ENCODE data around the gene NEGR1. TPM values are rescaled to one million over a fixed set of nuclear protein-coding genes. Genes with fewer than 3 reads are reported as not detected.

The NEGR1 gene
- total RNA-seq, 2 experiments from 2014 or later: not detected

DNA sequence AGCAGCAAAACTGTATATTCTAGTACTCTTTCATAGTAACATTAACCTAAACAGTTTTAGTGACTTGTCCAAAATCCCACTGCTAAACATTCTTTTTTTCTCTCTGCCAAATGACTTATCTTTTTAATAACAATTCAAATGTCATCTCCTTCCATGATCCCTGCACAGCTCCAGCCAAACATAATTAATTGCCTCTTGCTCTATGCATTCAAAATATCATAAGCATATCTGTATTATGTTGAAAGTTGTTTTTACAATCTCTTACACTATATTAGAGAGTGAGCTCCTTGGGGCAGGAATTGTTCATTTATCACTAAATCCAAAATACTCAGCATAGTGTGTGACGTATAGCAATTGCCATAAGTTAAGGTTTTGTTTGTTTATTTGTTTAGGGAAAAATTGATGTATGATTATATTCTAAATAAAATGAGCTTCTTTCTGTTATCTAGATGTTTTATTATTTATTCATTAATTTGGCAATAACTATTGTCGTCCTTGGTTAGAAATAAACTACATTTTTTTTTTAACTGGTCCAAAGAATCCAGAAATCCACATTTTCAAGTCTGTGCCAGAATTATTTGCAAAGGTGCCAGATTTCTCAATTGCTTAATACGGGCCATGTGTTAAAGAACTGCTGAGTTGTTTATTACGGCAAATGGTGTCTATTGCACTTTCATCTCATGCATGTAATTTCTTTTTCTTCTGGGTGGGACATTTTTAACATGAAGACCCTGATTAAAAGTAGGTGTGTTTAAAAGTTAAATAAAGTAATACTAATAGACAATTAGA is 624.3 kb downstream of the NEGR1 start:
- no peak for TF ChIP-seq CTCF (conservative IDR thresholded peaks at IDR 0.05; ENCODE audit: low read length)
- TF ChIP-seq EZH2phosphoT487 (IDR thresholded peaks at IDR 0.05; ENCODE audit: borderline replicate concordance, low read depth, low read length): no peak
- CTCF ChIA-PET (ENCODE audit: unreplicated experiment): no interaction called here

GRCh38 chr1:71656902-71657301 is 625.4 kb downstream of the NEGR1 start:
- Histone ChIP-seq H3K36me3 (ENCODE audit: insufficient read depth, low read length) (no peaks in the 10 kb centered on the region), H2AFZ (ENCODE audit: low read length) (no peak overlapping the region), H3K4me3 (ENCODE audit: low read depth, low read length, poor library complexity, severe bottlenecking) (no peak overlapping the region), H3K27ac (ENCODE audit: low read depth, low read length, poor library complexity, severe bottlenecking) (no peak overlapping the region), H3K9me2 (ENCODE audit: insufficient read depth, low read length) (no peaks in the 10 kb centered on the region), H4K20me1 (ENCODE audit: insufficient read depth, low read length) (no peaks in the 10 kb centered on the region), H3K79me2 (ENCODE audit: insufficient read depth, low read depth, low read length) (no peaks in the 10 kb centered on the region), H3K4me2 (ENCODE audit: low read length) (no peak overlapping the region), H3K9me3 (ENCODE audit: low read length) (no peaks in the 10 kb centered on the region), H3K4me1 (ENCODE audit: insufficient read depth, low read length, poor library complexity, severe bottlenecking) (no peaks in the 10 kb centered on the region)
- intact Hi-C loops (cut with micrococcal nuclease; ENCODE audit: unreplicated experiment): no loop called here
- TF ChIP-seq EZH2phosphoT487 (IDR thresholded peaks at IDR 0.05; ENCODE audit: borderline replicate concordance, low read depth, low read length): no peak
- TF ChIP-seq CTCF (conservative IDR thresholded peaks at IDR 0.05; ENCODE audit: low read length): no peak
- no TSS peak for BruUV-seq (replicated peaks)
- no peak for DNase-seq (ENCODE audit: low spot score)
- POLR2A ChIA-PET: no interaction called here
- CTCF ChIA-PET (ENCODE audit: unreplicated experiment): no interaction called here

More for the DNA sequence above, 624.3 kb downstream of the NEGR1 start:
- intact Hi-C loops (cut with micrococcal nuclease; ENCODE audit: unreplicated experiment): no loop called here
- H3K4me1 ChIP-seq (ENCODE audit: insufficient read depth, low read length, poor library complexity, severe bottlenecking): no peaks in the 10 kb centered on the region
- no peaks in the 10 kb centered on the region for H3K9me3 ChIP-seq (ENCODE audit: low read length)
- no peaks in the 10 kb centered on the region for H3K79me2 ChIP-seq (ENCODE audit: insufficient read depth, low read depth, low read length)
- H3K4me2 ChIP-seq (ENCODE audit: low read length): no peak overlapping the region
- DNase-seq (ENCODE audit: low spot score): no peak
- H2AFZ ChIP-seq (ENCODE audit: low read length): no peak overlapping the region
- no peaks in the 10 kb centered on the region for H4K20me1 ChIP-seq (ENCODE audit: insufficient read depth, low read length)
- no peak overlapping the region for H3K27ac ChIP-seq (ENCODE audit: low read depth, low read length, poor library complexity, severe bottlenecking)
- no TSS peak for BruUV-seq (replicated peaks)
- POLR2A ChIA-PET: interaction anchor here (0.8 kb wide), 1 partner anchor 9 kb away, joined by 3 read pairs; no protein-coding TSS in a partner anchor
- no peak overlapping the region for H3K4me3 ChIP-seq (ENCODE audit: low read depth, low read length, poor library complexity, severe bottlenecking)
- no peaks in the 10 kb centered on the region for H3K36me3 ChIP-seq (ENCODE audit: insufficient read depth, low read length)
- H3K9me2 ChIP-seq (ENCODE audit: insufficient read depth, low read length): no peaks in the 10 kb centered on the region

DNA sequence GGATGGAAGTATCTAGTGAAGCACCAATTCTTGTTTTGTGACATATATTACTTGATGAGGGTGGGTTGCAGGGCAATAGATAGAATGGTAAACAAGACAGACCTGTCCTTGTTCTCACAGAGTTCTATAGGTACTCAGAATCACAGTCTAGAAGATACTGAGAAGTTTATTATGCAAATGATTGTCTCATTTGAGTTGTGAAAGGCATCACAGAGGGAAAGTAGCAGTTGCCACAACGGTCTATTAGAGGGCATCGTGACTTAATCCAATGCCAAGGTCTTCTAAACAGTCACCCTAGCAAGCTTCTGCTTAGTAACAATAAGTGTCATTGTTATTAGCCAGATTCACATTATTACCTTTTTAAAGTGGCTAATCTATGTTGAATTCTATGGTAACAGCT is 626.7 kb downstream of the NEGR1 start:
- H3K9me3 ChIP-seq (ENCODE audit: low read length): no peaks in the 10 kb centered on the region
- H3K4me3 ChIP-seq (ENCODE audit: low read depth, low read length, poor library complexity, severe bottlenecking): no peak overlapping the region
- no peaks in the 10 kb centered on the region for H3K4me1 ChIP-seq (ENCODE audit: insufficient read depth, low read length, poor library complexity, severe bottlenecking)
- TF ChIP-seq CTCF (conservative IDR thresholded peaks at IDR 0.05; ENCODE audit: low read length) (no peak), EZH2phosphoT487 (IDR thresholded peaks at IDR 0.05; ENCODE audit: borderline replicate concordance, low read depth, low read length) (no peak)
- ChIA-PET POLR2A (no interaction called here), CTCF (ENCODE audit: unreplicated experiment) (no interaction called here)
- no peaks in the 10 kb centered on the region for H3K9me2 ChIP-seq (ENCODE audit: insufficient read depth, low read length)
- DNase-seq (ENCODE audit: low spot score): no peak
- H3K4me2 ChIP-seq (ENCODE audit: low read length): no peak overlapping the region
- no peaks in the 10 kb centered on the region for H4K20me1 ChIP-seq (ENCODE audit: insufficient read depth, low read length)
- intact Hi-C loops (cut with micrococcal nuclease; ENCODE audit: unreplicated experiment): no loop called here
- no peaks in the 10 kb centered on the region for H3K36me3 ChIP-seq (ENCODE audit: insufficient read depth, low read length)
- no TSS peak for BruUV-seq (replicated peaks)
- no peak overlapping the region for H2AFZ ChIP-seq (ENCODE audit: low read length)
- no peak overlapping the region for H3K27ac ChIP-seq (ENCODE audit: low read depth, low read length, poor library complexity, severe bottlenecking)
- no peaks in the 10 kb centered on the region for H3K79me2 ChIP-seq (ENCODE audit: insufficient read depth, low read depth, low read length)

All from OCI-LY7 (cell line).